ENCODE data around the gene SHB.

GRCh38 chr9:37897665-37898064 is 171.4 kb downstream of the SHB start:
- TF ChIP-seq, protein P1, sequence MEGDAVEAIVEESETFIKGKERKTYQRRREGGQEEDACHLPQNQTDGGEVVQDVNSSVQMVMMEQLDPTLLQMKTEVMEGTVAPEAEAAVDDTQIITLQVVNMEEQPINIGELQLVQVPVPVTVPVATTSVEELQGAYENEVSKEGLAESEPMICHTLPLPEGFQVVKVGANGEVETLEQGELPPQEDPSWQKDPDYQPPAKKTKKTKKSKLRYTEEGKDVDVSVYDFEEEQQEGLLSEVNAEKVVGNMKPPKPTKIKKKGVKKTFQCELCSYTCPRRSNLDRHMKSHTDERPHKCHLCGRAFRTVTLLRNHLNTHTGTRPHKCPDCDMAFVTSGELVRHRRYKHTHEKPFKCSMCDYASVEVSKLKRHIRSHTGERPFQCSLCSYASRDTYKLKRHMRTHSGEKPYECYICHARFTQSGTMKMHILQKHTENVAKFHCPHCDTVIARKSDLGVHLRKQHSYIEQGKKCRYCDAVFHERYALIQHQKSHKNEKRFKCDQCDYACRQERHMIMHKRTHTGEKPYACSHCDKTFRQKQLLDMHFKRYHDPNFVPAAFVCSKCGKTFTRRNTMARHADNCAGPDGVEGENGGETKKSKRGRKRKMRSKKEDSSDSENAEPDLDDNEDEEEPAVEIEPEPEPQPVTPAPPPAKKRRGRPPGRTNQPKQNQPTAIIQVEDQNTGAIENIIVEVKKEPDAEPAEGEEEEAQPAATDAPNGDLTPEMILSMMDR (IDR thresholded peaks at IDR 0.05; ENCODE audit: insufficient read depth, low read length, poor library complexity, severe bottlenecking) = no peak
- no peak for TF ChIP-seq EZH2phosphoT487 (conservative IDR thresholded peaks at IDR 0.05; ENCODE audit: low read length)
